HG02943 (cell line): ENCODE results near the gene LBHD2.

Source experiments
- ATAC-seq: cut with Tn5 transposase; IDR thresholded peaks from one replicate; pipeline ENCODE4 v1.9.1; 2021; ENCODE audit warnings: mild to moderate bottlenecking, low read depth, moderate library complexity; ENCODE audit not compliant: unreplicated experiment

Gene LBHD2

GRCh38 chr14:103067231-103067954 is 16.6 kb upstream of the LBHD2 start:
- no peak for ATAC-seq

DNA sequence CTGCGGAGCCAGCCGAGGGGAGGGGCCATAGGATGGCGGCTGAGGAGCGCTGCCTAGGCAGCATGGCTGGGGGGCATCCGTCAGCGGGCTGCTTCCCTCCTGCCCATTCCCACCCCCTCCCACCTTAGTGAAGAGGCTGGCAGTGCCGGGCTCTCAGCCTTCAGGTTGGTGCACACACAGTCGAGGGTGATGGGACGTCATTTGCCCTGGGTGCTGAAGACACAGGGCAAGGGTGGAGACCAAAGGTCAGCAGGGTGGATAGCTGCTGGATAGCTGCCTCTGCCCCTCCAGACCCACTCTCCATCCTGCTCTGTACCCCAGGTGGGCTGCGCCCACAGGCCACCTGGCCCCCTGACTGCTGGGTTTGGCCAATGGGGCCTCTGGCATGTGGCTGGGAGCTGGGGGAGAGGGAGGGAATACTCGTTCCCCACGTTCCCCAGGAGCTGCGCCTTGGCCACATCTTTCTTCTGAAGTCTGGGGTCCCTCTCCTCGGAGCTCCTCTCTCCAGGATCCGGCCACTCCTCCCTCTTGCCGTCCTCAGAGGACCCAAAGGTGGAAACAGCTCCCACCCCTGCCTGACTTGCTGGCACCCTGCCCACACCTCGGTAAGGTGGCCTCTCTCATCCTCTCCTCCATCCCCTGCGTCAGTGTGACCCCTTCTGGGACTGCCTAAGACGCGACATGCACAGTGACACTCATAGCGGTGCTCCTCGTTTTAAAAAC is 15.5 kb upstream of the LBHD2 start:
- ATAC-seq, result no peak

GRCh38 chr14:103070263-103070885 is 13.6 kb upstream of the LBHD2 start:
- ATAC-seq, result no peak

GRCh38 chr14:103070971-103071542 is 13.0 kb upstream of the LBHD2 start:
- ATAC-seq, result no peak

GRCh38 chr14:103071544-103072251 is 12.3 kb upstream of the LBHD2 start:
- no peak for ATAC-seq

DNA sequence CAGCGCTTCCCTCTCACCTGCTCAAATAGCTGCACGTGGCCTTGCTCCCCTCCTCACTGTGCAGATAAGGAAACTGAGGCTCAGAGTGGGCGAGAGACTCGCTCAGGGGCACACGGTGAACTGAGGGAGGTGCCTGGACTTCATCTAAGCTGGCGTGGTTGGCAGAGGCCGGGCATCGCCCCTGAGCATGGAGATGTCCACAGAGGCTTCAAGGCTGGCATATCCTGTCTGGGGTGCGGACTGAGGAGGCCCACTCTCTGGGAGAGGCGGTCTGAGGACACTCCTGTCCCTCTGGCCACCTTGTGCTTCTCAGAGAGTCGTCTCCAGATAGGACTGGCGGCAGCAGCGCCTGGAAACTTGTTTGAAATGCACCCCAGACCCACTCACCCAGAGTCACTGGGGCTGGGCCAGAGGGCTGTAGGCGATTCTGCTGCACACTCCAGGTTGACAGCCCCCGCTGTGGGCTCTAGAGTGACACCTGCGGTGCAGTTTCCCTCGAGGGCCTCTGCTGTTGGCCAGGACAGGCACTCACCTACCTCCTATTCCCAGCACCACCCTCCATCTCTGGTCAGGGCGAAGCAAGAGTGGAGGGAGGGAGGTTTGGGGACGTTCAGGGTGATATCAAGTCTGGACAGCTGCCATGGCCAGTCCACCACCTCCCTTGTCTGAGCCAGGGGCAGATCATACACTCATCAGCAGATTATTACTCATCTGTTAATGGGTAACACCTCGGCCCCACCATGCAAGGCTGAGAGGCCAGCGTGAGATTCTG is 11.2 kb upstream of the LBHD2 start:
- ATAC-seq, result no peak

GRCh38 chr14:103073367-103073875 is 10.6 kb upstream of the LBHD2 start:
- no peak for ATAC-seq

- ATAC-seq, result no peak
Observed at GRCh38 chr14:103073876-103074728, 9.9 kb upstream of the LBHD2 start.

DNA sequence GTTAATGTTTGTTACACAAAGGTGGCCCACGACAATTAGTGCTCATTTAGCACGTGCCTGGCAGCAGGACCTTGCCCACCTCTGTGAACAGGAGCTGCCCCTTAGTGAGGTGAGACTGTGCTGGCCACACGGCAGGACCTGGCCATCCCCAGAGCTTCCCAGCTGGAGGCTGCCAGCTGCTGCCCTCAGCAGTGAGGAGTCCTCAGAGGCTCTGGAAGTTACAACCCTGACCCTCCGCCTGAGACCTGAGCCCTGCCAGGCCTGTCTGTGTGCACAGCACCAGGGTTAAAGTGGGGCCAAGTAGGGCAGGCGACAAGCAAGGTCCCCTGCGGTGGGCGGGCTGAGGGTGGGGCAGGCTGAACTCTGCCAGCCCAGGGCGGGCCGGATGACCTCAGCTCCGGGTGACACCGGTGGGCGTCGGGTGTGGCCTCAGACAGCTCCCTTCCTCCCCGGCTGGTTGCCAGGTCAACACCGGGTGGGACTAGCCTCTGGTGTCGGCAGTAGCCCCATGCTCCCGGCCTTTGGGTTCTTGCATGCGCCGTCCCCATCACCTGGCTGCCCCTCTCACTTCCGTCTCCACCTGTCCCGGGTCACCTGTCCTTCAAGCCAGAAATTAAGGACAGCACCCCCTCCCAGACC is 9.2 kb upstream of the LBHD2 start:
- no peak for ATAC-seq

DNA sequence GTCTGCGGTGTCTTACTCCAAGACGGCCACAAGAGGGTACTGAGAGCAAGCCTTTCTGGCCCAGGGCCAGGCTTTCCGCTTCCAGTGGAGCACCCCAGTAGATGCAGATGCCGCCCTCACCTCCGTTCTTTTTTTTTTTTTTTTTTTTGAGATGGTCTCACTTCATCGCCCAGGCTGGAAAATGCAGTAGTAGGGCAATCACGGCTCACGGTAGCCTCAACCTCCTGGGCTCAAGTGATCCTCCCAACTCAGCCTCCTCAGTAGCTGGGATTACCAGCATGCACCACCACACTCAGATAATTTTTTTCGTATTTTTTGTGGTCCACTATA is 5.6 kb upstream of the LBHD2 start:
- no peak for ATAC-seq

DNA sequence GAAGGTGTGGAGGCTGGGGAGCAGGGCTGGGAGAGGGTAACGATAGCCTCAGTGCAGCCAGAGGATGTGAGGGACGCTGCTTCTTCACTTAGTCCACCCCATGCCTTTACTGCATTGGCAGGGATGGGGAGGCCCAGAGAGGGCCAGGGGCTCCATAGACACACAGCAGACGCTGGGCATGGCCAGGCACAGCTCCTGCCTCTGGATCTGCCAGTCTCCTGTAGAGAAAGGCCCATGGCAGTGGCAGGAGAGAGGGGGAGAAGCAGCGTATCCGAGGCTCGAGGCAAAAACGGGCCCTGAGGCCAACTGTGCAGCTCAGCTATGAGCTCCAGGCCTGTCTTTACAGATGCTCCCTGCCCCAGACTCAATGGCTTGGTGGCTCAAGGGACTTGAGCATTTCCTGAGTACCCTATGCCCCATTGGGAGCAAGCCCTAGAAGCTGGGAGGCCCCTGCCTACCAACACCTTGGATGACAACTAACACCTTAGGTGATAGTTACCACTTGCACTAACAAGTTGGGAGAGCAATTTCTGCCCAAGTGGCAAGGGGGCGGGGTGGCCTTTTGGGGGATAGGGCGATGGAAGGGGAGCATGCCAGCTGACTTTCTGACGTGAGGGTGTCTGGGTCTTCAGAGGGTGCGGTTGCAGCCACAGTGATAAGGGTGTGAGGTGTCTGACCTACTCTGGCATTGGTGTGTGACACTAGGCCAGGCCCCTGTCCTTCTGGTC is 5.0 kb upstream of the LBHD2 start:
- no peak for ATAC-seq

DNA sequence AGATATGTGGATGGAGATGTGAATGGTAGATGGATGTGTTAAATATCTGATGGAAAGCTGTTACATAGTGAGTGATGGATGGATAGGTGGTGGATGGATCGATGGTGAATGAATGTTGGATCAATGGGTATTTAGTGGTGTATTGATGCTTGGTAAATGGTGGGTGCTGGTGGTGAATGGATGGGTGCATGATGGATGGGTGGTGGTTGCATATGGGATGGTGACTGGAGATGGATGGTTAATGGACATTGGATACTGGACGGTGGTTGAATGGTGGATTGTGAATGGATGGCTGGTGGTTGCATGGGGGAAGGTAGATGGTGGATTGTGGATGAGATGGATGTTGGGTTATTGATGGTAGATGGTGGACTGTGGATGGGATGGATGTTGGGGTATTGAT is 2.1 kb upstream of the LBHD2 start:
- ATAC-seq, result no peak

DNA sequence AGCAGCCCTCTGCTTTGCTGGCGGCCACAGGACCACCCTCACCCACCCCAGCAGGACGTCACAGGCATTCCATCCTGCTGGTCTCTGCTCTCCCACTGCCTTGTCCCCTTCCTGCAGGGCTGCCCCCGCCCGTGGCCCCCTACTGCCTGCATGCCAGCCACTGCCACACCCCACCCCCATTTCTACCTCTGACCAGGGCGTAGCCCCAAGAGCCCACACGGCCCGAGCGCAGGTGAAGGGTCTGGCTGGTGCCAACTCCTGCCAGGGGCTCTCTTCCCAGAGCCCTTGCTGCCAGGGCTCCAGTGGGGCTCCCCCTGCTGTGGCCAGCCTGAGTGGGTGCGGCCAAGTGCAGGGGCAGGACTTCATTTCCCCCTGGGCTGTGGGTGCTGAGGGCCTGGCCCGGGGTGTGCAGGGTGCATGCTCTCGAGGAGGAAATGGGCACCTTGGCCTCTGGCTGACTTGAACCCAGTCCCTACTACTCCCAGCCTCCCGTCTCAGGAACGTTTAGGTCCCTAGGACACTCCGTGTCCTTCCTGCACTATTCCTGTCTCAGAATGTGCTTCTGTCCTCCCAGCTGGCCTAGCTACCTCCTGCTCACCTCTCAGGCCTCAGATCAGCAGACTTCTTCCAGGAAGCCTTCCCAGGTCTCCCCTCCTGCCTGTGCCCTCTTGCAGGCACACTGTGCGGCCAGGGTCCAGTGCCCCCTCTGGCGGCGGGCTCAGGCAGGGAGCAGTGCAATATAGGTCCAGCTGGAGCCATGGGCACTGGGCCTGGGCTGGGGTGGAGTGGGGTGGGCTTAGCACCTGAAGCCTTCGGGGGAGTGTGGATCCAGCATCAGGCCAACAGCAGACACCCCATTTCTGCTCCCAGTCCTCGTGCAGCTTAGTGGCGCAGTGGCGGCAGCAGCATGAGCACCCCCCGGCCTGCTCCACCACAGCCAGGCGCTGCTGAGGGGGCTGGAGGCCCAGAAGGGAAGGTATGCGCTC is 1.4 kb downstream of the LBHD2 start:
- no peak for ATAC-seq

DNA sequence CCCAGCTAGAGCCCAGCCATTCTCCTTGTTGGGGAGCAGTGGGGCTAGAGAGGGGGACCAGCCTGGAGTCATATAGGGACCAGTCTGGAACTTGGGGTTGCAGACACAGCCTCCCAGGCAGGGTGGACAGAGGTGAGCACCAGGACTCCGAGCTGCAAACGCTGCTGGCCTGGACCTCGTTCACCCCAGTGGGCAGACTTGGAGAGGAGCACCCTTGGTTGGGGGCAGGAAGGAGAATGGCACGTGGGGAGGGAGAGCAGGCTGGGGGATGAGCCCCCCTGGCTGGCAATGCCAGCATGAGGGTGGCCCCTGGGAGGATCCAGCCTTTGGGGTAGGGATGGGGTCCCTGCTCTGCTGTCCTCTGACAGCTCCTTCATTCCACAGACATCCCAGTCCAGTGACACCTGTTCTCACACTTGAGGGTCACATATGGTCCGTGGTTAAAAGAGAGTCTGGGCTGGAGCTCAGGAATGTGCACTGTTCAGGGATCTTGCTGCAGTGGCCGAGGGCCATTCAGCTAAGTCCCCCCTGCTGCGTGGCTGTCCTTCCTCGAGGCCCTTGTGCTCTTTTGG is 2.8 kb downstream of the LBHD2 start:
- no peak for ATAC-seq

DNA sequence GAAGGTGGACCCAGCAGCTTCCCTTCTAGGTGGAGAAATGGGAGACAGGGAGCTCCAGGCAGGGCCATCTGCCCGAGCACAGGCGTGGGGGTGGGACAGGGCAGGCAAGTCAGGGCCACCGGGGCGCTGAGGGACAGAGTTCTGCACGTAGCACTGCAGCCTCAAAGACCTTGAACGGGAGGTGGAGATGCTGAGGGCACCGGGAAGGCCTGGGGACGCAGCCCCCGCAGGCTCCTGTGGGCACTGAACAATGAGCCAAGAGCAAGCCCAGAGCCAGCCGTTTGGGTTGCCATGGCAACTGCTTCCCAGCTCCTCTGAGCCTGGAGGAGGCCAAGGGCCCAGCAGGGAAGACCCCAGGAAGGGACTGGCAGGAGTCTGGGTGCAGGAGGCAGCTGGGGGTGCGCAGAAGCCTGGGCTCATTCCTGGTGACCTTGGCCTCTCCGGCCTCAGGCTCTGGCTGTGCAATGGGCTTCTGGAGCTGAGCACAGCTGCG is 3.4 kb downstream of the LBHD2 start:
- no peak for ATAC-seq

GRCh38 chr14:103088921-103089320 is 4.9 kb downstream of the LBHD2 start:
- ATAC-seq, result no peak
